HEK293T (cell line): Measurements from ENCODE around the gene PEBP1.

Source experiments
- BHLHE40 ChIP-seq: fragments of 450-650 bp; IDR thresholded peaks from 2 replicates; pipeline ENCODE4 v1.6.1; 2016; ENCODE audit warnings: mild to moderate bottlenecking, moderate library complexity, borderline replicate concordance
- ELF4 ChIP-seq: fragments of 450-650 bp; IDR thresholded peaks from 2 replicates; pipeline ENCODE4 v1.6.1; 2017; ENCODE audit warnings: antibody characterized with exemption
- FOXA1 ChIP-seq: fragments of 450-650 bp; IDR thresholded peaks from 2 replicates; pipeline ENCODE4 v1.6.1; 2016; ENCODE audit warnings: mild to moderate bottlenecking
- FOXM1 ChIP-seq: fragments of 450-650 bp; IDR thresholded peaks from 2 replicates; pipeline ENCODE4 v1.6.1; 2017; ENCODE audit warnings: mild to moderate bottlenecking, borderline replicate concordance
- L3MBTL2 ChIP-seq: fragments of 450-650 bp; conservative IDR thresholded peaks from 2 replicates; pipeline ENCODE4 v1.6.1; 2016; ENCODE audit warnings: mild to moderate bottlenecking
- NFRKB ChIP-seq: fragments of 450-650 bp; IDR thresholded peaks from 2 replicates; pipeline ENCODE4 v1.6.1; 2016; ENCODE audit warnings: mild to moderate bottlenecking, moderate library complexity
- SP1 ChIP-seq: fragments of 450-650 bp; IDR thresholded peaks from 2 replicates; pipeline ENCODE4 v1.6.1; 2017
- TARDBP ChIP-seq: fragments of 450-650 bp; IDR thresholded peaks from 2 replicates; pipeline ENCODE4 v1.6.1; 2016
- ZNF384 ChIP-seq: fragments of 450-650 bp; IDR thresholded peaks from 2 replicates; pipeline ENCODE4 v1.6.1; 2016
- TF ChIP-seq, protein P1 (sequence below): fragments of 450-650 bp; IDR thresholded peaks from 2 replicates; pipeline ENCODE4 v1.6.1; 2016

DNA sequence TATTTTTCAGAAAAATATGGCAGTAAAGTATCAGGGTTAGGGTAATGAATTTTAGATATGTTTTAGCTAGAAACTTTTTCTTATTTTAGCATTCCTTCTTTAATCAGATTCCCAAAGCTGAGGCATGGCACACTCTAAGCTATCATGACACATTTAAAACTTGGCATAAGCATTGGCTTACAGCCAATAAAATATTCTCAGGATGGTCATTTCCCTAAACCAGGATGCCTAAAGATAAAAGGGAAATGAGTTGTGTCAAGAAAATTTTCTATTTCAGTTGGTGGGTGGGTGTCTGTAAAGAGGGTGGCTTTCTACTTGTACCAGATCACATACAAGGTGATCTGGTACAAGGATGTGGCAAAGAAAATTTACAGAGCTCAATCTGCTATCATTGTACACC lies 47.8 kb downstream of the PEBP1 start:
- TF ChIP-seq, protein P1, sequence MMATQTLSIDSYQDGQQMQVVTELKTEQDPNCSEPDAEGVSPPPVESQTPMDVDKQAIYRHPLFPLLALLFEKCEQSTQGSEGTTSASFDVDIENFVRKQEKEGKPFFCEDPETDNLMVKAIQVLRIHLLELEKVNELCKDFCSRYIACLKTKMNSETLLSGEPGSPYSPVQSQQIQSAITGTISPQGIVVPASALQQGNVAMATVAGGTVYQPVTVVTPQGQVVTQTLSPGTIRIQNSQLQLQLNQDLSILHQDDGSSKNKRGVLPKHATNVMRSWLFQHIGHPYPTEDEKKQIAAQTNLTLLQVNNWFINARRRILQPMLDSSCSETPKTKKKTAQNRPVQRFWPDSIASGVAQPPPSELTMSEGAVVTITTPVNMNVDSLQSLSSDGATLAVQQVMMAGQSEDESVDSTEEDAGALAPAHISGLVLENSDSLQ = no peak
- TF ChIP-seq FOXM1 (no peak), SP1 (no peak), BHLHE40 (no peak), NFRKB (no peak), ZNF384 (no peak), FOXA1 (no peak), TARDBP (no peak), L3MBTL2 (no peak), ELF4 (no peak)
